HL-60/S4 treated with retinoic acid at 250 ng/mL for 4 days and 3 days (cell line): ENCODE measurements around the gene IL21R.
"Not testable (repeated sequence)": the region's sequence is repeated elsewhere in the genome, so short reads cannot be mapped to it uniquely, and the experiment has no call there.

ENCODE experiments used
- in situ Hi-C: fragments of 300-500 bp; cut with MboI; formaldehyde crosslinking; loops from 2 replicates; pipeline ENCODE4 v1.7.0; 2022; ENCODE audit warnings: low sequenced_read_pairs

Gene IL21R

GRCh38 chr16:27374804-27375425 is 27.1 kb upstream of the IL21R start:
- in situ Hi-C loops = no loop called here

GRCh38 chr16:27377666-27378485 is 24.1 kb upstream of the IL21R start:
- in situ Hi-C loops = no loop called here

DNA sequence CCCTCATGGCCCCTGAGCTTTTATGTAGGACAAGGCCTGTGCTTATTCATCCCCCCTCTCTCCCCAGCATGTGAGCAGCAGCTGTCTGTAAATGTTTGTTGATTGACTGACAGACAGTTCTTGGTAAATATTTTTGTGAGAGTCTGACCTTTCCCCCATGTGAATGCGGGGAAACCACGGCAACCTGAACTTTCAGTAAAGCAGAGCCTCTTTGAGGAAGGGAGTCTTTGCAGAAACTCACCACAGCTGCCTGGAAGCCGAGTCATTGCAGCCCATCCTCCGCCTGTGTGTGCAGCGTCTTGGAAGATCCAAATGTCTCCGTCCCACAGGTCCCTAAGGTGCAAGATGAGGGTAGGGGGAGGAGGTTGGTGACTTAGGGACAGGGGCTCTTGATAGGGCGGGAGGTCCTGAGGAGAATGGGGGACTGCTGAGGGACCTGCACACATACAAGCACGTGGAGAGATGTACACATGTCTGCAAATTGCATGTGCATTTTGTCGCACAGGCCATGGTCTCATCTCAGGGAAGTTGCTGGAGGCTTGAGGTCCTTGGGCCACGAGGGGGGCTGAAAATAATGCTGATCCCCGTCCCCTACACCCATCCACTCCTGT is 23.0 kb upstream of the IL21R start:
- in situ Hi-C loops = no loop called here

DNA sequence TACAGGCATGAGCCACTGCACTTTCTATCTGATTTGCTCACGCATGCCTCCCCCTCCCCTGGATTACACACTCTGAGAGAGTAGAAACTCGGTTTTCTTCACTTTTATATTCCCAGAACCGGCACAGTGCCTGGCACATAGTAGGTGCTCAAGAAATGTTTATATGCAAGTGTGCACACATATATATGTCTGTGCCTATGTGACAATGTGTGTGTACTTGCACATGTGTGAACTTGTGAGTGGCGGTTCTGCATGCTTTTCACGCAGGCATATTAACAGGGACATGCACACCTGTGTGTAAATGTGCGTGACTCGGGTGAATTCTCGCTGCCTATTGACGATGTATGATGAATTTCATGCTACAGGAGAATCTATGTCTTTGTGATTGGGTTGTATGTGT is 22.1 kb upstream of the IL21R start:
- in situ Hi-C loops = no loop called here

DNA sequence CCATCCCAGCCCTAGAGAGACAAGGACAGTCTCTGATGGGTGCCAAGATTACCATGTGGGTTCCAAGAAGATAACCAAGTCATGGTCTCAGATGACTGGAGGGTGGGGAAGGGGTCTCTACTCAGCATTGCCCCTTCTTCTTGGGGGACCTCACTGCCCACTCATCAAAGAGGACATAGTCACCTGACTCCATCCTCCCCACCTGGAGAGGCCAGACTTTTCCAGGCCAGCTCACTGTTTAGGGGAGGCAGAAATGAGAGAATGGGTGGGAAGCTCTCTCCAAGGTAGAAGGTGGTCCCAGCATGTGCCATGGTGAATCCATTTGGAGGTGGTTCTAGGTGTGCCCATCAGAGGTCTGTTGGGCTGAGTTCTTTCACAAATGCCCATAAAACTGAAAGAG is 20.7 kb upstream of the IL21R start:
- in situ Hi-C loops = no loop called here

DNA sequence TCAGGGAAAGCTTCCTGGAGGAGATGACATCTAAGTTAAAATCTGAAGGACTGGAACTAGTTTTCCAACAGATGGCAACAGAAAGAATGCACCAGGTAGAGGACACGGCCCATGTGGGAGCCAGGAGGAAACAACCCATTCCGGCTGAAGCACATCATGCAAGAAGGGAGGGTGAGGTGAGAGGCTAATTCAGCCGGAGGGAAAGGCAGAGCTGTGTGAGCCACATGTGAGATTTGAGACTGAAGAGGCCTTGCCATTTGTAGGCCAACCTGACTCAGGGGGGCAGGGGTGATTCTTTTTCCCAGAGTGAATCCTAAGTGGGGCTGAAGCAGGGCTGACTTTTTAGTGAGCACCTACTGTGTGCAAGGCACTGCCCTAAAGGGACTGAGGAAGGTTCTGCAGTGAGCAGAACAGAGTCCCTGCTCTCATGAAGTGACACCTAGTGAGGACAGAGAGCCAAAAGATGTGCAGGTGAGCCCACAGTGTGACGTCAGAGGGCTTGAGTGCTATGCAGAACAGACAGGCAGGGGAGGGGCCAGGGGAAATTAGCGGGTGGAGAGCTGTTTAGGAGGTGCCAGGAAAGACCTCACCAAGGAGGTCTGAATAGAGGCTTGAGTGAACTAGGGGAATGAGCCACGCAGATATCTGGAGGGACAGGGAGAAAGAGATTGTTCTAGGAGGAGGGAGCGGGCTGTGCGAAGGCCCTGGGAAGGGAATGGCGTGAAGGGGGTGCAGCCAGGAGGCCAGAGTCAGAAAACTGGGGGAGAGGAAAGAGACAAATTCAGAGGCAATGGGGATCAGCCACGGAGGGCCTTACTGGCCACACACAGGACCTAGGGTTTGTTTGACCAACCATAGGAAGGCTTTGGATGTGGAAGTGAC is 19.8 kb upstream of the IL21R start:
- in situ Hi-C loops = no loop called here

DNA sequence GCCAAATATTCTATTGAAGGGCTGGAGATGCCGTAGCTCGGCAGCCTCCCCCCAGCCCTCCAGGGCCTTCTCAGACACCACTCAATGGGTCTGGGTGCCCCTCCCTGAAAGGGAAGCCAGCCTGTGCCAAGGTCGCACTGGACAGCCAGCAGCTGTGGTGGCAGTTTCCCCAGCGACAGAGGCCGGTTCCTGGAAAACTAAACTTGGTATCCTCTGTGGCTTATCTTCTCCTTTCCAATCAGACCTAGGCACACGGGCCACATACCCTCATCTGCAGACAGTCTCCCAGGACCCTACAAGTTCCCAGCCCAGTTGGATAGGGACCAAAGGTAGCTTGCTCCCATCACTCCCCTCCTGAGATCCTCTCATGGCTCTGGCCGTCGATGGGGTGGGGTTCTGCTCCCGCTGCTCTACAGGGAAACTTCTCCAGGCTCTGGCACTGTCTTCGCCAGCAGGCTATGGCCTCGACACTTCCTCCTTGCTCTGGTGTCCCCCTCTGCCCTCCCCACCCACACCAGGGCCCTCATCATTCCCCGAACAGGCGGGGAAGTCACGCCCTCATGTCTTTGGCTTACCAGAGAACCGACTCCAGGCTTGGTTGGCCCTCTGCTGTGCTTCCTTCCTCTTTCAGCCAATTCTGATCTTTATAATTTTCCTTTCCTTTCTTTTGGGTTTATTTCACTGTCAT is 18.3 kb upstream of the IL21R start:
- in situ Hi-C loops = no loop called here

GRCh38 chr16:27384425-27384824 is 17.5 kb upstream of the IL21R start:
- in situ Hi-C loops = no loop called here

- in situ Hi-C loops = no loop called here
Observed at GRCh38 chr16:27385398-27385797, 16.6 kb upstream of the IL21R start.

GRCh38 chr16:27386674-27387073 is 15.3 kb upstream of the IL21R start:
- in situ Hi-C loops = no loop called here

- in situ Hi-C loops = no loop called here
Observed at GRCh38 chr16:27387724-27388123, 14.2 kb upstream of the IL21R start.

DNA sequence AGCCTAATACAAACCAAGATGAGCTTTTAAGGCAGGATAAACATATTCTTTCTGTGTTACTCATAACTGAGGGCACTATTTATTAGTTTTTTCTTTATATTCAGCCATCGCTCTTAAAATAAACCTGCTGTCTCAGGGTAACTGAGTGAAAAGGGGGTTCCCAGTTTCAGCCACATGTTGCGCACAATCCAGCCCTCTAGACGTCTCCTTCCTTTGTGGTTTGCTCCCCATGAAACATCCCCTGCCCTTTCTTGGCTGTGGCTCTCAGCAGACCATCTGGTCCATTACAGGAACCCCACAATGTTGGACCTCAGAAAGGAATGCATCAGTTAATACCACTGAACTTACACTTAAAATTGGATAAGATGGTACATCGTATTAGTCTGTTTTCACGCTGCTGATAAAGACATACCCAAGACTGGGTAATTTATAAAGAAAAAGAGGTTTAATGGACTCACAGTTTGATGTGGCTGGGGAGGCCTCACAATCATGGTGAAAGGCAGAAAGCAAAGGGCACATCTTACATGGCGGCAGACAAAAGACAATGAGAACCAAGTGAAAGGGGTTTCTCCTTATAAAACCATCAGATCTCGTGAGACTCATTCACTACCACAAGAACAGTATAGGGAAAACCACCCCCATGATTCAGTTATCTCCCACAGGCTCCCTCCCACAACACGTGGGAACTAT is 12.6 kb upstream of the IL21R start:
- in situ Hi-C loops = no loop called here

DNA sequence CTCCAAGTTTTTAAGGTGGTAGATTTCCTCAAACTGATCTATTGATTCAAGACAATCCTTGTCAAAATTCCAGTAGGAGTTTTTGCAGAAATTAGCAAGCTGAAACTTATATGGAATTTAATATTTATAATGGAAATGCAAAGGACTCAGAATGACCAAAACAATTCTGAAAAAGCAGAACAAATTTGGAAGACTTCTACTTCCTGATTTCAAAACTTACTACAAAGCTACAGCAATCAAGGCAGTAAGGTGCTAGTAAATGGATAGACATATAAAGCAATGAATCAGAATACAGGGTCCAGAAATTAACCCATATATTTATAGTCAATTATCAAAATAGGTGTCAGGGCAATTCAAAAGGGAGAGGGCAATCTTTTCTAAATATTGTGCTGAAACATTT is 11.8 kb upstream of the IL21R start:
- in situ Hi-C loops = no loop called here

DNA sequence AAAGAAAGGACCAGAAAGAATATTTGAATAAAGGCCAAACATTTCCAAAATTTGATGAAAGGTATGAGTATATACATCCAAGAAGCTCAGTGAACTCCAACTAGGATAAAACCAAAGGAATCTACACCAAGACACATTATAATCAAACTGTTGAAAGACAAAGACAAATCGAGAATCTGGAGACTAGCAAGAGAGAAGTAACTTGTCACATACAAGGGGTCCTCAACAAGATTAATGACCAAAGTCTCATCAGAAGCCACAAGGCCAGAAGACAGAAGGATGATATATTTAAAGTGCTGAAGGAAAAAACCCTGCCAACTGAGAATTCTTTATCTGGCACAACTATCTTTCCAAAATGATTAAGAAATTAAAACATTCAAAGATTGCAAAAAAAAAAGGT is 9.3 kb upstream of the IL21R start:
- in situ Hi-C loops = no loop called here

- in situ Hi-C loops = no loop called here
Observed at GRCh38 chr16:27394516-27394915, 7.5 kb upstream of the IL21R start.

GRCh38 chr16:27398341-27398893 is 3.6 kb upstream of the IL21R start:
- in situ Hi-C loops = not testable (repeated sequence)

GRCh38 chr16:27398894-27399853 is 2.8 kb upstream of the IL21R start:
- in situ Hi-C loops = no loop called here

GRCh38 chr16:27399969-27400368 is 2.0 kb upstream of the IL21R start:
- in situ Hi-C loops = no loop called here
